HEK293 (cell line): Measurements from ENCODE around the gene TMEM131L.

ENCODE experiments used
- GLI4 ChIP-seq: fragments of 450-650 bp; formaldehyde crosslinking; IDR thresholded peaks from 2 replicates; pipeline ENCODE4 v1.5.1; 2016; ENCODE audit warnings: missing biosample characterization, missing genetic modification characterization
- ZNF302 ChIP-seq: fragments of 450-650 bp; formaldehyde crosslinking; IDR thresholded peaks from 2 replicates; pipeline ENCODE4 v1.5.1; 2016; ENCODE audit warnings: missing biosample characterization, missing genetic modification characterization, low read depth
- ZNF426 ChIP-seq: fragments of 450-650 bp; formaldehyde crosslinking; IDR thresholded peaks from 2 replicates; pipeline ENCODE4 v1.5.1; 2017; ENCODE audit warnings: missing biosample characterization, missing genetic modification characterization, mild to moderate bottlenecking, inconsistent platforms, moderate library complexity
- ZNF843 ChIP-seq: fragments of 450-650 bp; formaldehyde crosslinking; IDR thresholded peaks from 2 replicates; pipeline ENCODE4 v1.5.1; 2016; ENCODE audit warnings: missing biosample characterization, missing genetic modification characterization
- TF ChIP-seq, protein P1 (sequence below): fragments of 450-650 bp; formaldehyde crosslinking; IDR thresholded peaks from 2 replicates; pipeline ENCODE4 v1.5.1; 2016; ENCODE audit warnings: missing biosample characterization, missing genetic modification characterization

GRCh38 chr4:153451911-153452657 lies 14.1 kb upstream of the TMEM131L start:
- TF ChIP-seq ZNF302 (tag by site-specific recombination) (no peak), GLI4 (tag by site-specific recombination) (no peak), ZNF843 (tag by site-specific recombination) (no peak), ZNF426 (no peak)
- TF ChIP-seq, protein P1, sequence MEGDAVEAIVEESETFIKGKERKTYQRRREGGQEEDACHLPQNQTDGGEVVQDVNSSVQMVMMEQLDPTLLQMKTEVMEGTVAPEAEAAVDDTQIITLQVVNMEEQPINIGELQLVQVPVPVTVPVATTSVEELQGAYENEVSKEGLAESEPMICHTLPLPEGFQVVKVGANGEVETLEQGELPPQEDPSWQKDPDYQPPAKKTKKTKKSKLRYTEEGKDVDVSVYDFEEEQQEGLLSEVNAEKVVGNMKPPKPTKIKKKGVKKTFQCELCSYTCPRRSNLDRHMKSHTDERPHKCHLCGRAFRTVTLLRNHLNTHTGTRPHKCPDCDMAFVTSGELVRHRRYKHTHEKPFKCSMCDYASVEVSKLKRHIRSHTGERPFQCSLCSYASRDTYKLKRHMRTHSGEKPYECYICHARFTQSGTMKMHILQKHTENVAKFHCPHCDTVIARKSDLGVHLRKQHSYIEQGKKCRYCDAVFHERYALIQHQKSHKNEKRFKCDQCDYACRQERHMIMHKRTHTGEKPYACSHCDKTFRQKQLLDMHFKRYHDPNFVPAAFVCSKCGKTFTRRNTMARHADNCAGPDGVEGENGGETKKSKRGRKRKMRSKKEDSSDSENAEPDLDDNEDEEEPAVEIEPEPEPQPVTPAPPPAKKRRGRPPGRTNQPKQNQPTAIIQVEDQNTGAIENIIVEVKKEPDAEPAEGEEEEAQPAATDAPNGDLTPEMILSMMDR (tag by site-specific recombination), result no peak
